ENCODE data around the gene ABHD6. TPM values are rescaled to one million over a fixed set of nuclear protein-coding genes. Genes with fewer than 3 reads are reported as not detected.
A peak's percentile ranks its signal among the peaks of the same experiment; 100 is the strongest.

ABHD6 gene
- total and polyA plus RNA-seq, 9 of the 15 experiments (the other 6 are each of a cell fraction or from before 2014, with no cell fraction given): 0.53 to 3.6 (median 2.5) TPM

GRCh38 chr3:58335652-58335947 is 98.0 kb downstream of the ABHD6 start:
- in situ Hi-C loops (cut with MboI): no loop called here
- Histone ChIP-seq H3K4me3 (peak overlapping the region; percentile 72; the same call in 1 of the 2 replicates), H3K36me3 (ENCODE audit: control insufficient read depth, insufficient read depth, low read length) (no peaks in the 10 kb centered on the region), H3K4me1 (replicated peaks in 1 of 2; ENCODE audit: control insufficient read depth in 2 of 2, insufficient read depth in 2 of 2, low read length in 2 of 2) (peaks cover 14 to 16% of the 10 kb centered on the region in 2 experiments; a peak in 4 of 5 replicates), H3K9me3 (replicated peaks; ENCODE audit: control insufficient read depth, insufficient read depth, low read depth, low read length) (no peaks in the 10 kb centered on the region), H3K79me2 (ENCODE audit: control insufficient read depth, insufficient read depth, low read length) (peaks cover 28% of the 10 kb centered on the region), H3K9me1 (ENCODE audit: control insufficient read depth, insufficient read depth, low read length) (no peaks in the 10 kb centered on the region), H2AFZ (ENCODE audit: low read depth, low read length) (peak overlapping the region; percentile 71), H3K27ac (ENCODE audit: extremely low read depth, low read depth, low read length) (peak overlapping the region; percentile 64), H3K4me2 (ENCODE audit: insufficient read depth, low read length) (peak overlapping the region; percentile 90), H3K9ac (ENCODE audit: insufficient read depth in 1 of 2, low read depth in 2 of 2, low read length in 2 of 2) (peak overlapping the region in 1 of 2 experiments; percentile 63; a peak in 2 of 4 replicates), H3K27me3 (ENCODE audit: control insufficient read depth in 2 of 2, insufficient read depth in 2 of 2, low read length in 2 of 2) (no peaks in the 10 kb centered on the region), H4K20me1 (replicated peaks; ENCODE audit: control insufficient read depth, insufficient read depth, low read length) (no peaks in the 10 kb centered on the region)
- no peak for ATAC-seq
- DNase-seq (ENCODE audit: extremely low read depth in 1 of 4, low spot score in 3 of 4): no peak
- ChIA-PET CTCF (ENCODE audit: low intra/inter-chr PET ratio) (no interaction called here), POLR2A (interaction anchor here (0.7 to 1.7 kb wide), 2 partner anchors 10 to 11 kb away, joined by 3 to 9 read pairs; no protein-coding TSS in a partner anchor)
- intact Hi-C loops (cut with micrococcal nuclease): no loop called here
- 29% methylated on average over 1 of the region's 1 CpG for WGBS (ENCODE audit: insufficient coverage, low coverage, missing lambda C conversion rate)
- no peak for FAIRE-seq
- TF ChIP-seq FOXK1 (CRISPR knock-in tag; IDR thresholded peaks at IDR 0.05; ENCODE audit: borderline replicate concordance) (no peak), TFE3 (CRISPR knock-in tag; IDR thresholded peaks at IDR 0.05) (peak; percentile 83)
- TF ChIP-seq, protein P1, sequence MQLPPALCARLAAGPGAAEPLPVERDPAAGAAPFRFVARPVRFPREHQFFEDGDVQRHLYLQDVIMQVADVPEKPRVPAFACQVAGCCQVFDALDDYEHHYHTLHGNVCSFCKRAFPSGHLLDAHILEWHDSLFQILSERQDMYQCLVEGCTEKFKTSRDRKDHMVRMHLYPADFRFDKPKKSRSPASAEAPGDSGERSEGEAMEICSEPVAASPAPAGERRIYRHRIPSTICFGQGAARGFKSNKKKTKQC (CRISPR knock-in tag; IDR thresholded peaks at IDR 0.05): no peak
- no TSS peak for BruUV-seq (replicated peaks)

Data from K562 (cell line).